Measurements from ENCODE around the gene FOLR1.

The FOLR1 gene

DNA sequence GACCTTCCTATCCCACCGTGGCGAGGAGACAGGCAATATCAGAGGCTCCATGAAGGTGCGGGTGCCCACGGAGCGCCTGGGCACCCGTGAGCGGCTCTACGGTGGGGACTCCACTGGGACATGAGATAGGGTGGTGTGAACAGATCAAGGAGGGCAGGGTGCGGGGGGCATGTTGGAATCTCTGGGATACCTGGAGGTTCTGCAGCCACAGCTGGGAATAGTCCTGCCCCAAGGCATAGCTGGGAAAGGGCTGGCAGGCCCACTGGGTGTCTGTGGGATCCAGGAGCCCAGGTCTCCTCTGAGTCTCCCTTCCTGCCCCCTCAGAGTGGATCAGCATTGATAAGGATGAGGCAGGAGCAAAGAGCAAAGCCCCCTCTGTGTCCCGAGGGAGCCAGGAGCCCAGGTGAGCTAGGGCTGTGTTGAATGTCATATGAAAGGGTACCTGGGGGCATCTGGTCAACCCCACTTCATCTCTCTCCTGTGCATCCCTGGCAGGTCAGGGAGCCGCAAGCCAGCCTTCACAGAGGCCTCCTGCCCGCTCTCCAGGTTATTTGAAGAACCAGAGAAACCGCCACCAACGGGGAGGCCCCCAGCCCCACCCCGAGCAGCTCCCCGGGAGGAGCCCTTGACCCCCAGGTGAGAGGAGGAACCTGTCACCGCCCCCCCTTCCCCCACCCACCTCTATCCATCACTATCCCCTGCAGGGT lies 43.6 kb downstream of the FOLR1 start:
- no peak for DNase-seq (ENCODE audit: low spot score)

- no peak for DNase-seq (ENCODE audit: low spot score)
Observed at GRCh38 chr11:72236083-72236697, 44.2 kb downstream of the FOLR1 start.

- no peak for DNase-seq (ENCODE audit: low spot score)
Observed at GRCh38 chr11:72236774-72237111, 44.8 kb downstream of the FOLR1 start.

DNA sequence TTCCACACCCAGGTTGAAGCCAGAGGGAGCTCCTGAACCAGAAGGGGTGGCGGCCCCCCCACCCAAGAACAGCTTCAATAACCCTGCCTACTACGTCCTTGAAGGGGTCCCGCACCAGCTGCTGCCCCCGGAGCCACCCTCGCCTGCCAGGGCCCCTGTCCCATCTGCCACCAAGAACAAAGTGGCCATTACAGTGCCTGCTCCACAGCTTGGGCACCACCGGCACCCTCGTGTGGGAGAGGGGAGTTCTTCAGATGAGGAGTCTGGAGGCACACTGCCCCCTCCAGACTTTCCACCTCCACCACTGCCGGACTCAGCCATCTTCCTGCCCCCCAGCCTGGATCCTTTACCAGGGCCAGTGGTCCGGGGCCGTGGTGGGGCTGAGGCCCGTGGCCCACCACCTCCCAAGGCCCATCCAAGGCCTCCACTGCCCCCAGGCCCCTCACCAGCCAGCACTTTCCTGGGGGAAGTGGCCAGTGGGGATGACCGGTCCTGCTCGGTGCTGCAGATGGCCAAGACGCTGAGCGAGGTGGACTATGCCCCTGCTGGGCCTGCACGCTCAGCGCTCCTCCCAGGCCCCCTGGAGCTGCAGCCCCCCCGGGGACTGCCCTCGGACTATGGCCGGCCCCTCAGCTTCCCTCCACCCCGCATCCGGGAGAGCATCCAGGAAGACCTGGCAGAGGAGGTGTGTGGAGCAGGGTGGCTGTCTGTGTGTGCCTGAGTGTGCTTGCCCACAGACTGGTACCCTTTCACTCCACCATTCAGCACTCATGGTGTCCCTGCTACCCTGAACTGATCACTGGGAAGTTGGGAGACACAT lies 45.4 kb downstream of the FOLR1 start:
- DNase-seq (ENCODE audit: low spot score): no peak

DNA sequence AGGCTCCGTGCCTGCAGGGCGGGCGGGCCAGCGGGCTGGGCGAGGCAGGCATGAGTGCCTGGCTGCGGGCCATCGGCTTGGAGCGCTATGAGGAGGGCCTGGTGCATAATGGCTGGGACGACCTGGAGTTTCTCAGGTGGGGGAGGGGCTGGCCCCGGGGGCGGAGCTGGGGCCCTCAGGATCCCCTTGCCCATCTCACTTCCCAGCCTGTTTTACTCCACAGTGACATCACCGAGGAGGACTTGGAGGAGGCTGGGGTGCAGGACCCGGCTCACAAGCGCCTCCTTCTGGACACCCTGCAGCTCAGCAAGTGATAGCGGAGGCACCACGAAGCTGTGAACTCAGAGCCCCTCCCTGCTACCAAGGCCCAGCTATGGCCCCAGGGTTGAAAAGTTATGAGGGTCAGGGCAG lies 46.1 kb downstream of the FOLR1 start:
- peak; percentile 50 for DNase-seq (ENCODE audit: low spot score)

GRCh38 chr11:72238492-72239312 lies 46.8 kb downstream of the FOLR1 start:
- no peak for DNase-seq (ENCODE audit: low spot score)

GRCh38 chr11:72239313-72239848 lies 47.4 kb downstream of the FOLR1 start:
- no peak for DNase-seq (ENCODE audit: low spot score)

DNA sequence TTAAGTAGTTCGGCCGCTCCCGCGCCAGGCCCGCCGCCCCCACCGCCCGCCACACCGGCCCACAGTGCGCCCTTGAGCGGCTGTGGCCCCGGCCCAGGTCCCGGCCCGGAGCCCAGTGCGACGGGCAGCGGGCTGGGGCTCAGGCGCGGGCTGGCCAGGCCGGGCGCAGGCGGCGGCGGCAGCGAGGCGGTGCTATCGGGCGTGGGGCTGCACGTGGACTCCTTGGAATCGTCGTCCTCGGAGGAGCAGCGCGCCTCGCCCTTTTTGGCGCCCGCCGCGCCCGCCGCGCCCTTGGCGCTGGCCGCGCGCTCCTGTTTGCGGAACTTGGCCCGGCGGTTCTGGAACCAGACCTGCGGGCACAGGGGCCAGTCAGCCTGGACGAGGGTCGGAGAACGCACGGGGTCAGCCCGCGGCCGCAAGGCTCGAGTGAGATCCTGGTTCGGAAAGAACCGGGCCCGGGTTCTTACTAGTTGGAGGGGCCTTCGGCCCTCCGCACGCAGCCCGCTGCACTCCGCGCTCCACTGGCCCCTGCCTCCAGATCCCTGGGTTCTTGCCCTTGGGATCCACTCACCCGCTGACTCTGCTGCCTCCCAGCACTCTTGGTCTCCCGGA lies 48.0 kb downstream of the FOLR1 start:
- no peak for DNase-seq (ENCODE audit: low spot score)

GRCh38 chr11:72240461-72241290 lies 48.7 kb downstream of the FOLR1 start:
- DNase-seq (ENCODE audit: low spot score): no peak

DNA sequence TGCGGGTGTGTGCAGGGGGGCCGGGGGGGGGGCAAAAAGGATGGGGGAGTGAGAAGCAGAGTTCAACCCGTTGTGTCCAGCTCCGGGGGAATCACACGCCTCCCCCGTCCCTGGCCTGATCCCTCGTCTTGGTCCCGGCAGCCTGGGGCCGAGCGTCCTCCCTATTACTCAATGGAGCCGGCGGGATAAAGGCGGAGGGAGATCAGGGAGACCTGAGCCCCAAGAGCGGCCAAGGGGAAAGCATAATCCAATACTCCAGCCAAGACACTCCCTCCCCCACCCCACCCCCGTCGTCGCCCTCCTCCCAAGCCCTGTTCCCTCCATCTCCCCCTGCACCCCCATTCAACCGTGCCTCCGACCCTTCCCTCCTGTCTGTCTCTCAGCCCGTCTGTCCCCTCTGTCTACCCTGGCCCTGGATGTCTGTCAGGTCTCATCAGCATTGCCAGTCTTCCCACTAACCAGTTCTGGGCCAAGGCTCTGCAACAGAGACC lies 49.4 kb downstream of the FOLR1 start:
- no peak for DNase-seq (ENCODE audit: low spot score)

DNA sequence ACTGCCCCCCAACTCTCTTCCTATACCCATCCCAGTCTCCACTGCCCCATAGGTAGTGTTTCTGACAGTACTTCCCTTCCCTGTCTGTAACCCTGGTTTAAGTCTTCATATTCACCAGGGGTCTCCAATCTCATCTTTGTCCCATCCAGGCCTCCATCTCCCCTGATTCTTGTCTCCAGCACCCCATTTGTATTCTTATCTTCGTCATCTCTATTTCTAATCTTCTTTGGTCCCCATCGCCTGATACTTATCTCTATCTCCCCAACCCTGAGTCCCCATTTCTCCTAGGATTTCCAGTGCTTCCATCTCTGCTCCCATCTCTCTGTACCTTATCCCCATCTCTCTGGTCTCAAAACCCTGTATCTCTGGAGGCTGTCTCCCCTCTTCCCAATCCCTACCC lies 50.2 kb downstream of the FOLR1 start:
- DNase-seq (ENCODE audit: low spot score): no peak

- DNase-seq (ENCODE audit: low spot score): no peak
Observed at GRCh38 chr11:72243173-72244059, 51.5 kb downstream of the FOLR1 start.

DNA sequence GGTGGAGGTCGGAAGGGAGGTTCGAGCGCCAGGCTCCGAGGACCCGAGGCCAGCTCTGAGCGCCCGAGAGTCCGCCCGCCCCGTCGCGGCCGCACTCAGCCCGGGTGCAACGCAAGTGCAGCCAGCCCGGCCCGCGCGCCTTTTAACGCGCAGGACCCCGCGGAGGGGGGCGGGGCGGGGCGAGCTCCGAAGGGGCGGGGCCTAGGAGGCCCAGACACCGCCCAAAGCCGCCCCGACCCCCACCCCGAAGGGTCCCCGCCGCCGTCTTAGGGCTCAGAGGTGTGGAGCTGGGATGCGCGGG lies 52.1 kb downstream of the FOLR1 start, which contains the start of gene PHOX2A:
Gene PHOX2A, minus strand, starts transcription at position 117 of the 301 bp plus-strand sequence. CDS start 172 bp downstream, outside the sequence.
- DNase-seq (ENCODE audit: low spot score): no peak

GRCh38 chr11:72244361-72245262 lies 52.7 kb downstream of the FOLR1 start:
- no peak for DNase-seq (ENCODE audit: low spot score)

GRCh38 chr11:72245263-72245816 lies 53.4 kb downstream of the FOLR1 start:
- no peak for DNase-seq (ENCODE audit: low spot score)

Data from hematopoietic multipotent progenitor cell treated with erythropoietin and hydrocortisone succinate and interleukin-3 and kit ligand, for 17 days (in vitro differentiated cells).